CD4-positive, alpha-beta T cell treated with Interleukin-15 for 1 hour (primary cell): Measurements from ENCODE around the gene ANKMY1.
A peak's percentile ranks its signal among the peaks of the same experiment; 100 is the strongest.

ENCODE experiments used
- DNase-seq: peaks from one replicate; pipeline ENCODE4 v3.0.0-alpha.2; 2020

Gene ANKMY1

GRCh38 chr2:240467659-240468302 is 90.0 kb downstream of the ANKMY1 start:
- DNase-seq: no peak

GRCh38 chr2:240467149-240467642 is 90.6 kb downstream of the ANKMY1 start:
- no peak for DNase-seq

GRCh38 chr2:240466579-240467148 is 91.1 kb downstream of the ANKMY1 start:
- DNase-seq: peak; percentile 13

GRCh38 chr2:240465765-240466578 is 91.8 kb downstream of the ANKMY1 start:
- peak; percentile 10 for DNase-seq

- peak; percentile 13 for DNase-seq
Measured at GRCh38 chr2:240465268-240465764, 92.5 kb downstream of the ANKMY1 start.

- peak; percentile 14 for DNase-seq
Measured at GRCh38 chr2:240464514-240465241, 93.1 kb downstream of the ANKMY1 start.

- peak; percentile 13 for DNase-seq
Measured at GRCh38 chr2:240463866-240464481, 93.8 kb downstream of the ANKMY1 start.

- peak; percentile 10 for DNase-seq
Measured at GRCh38 chr2:240463274-240463865, 94.4 kb downstream of the ANKMY1 start.

- no peak for DNase-seq
Measured at GRCh38 chr2:240462707-240463273, 95.0 kb downstream of the ANKMY1 start.

- DNase-seq: no peak
Measured at GRCh38 chr2:240462073-240462706, 95.6 kb downstream of the ANKMY1 start.

- peak; percentile 11 for DNase-seq
Measured at GRCh38 chr2:240461471-240462072, 96.2 kb downstream of the ANKMY1 start.

GRCh38 chr2:240460781-240461431 is 96.9 kb downstream of the ANKMY1 start:
- peak; percentile 12 for DNase-seq

GRCh38 chr2:240460253-240460711 is 97.5 kb downstream of the ANKMY1 start:
- peak; percentile 13 for DNase-seq

GRCh38 chr2:240459401-240460252 is 98.2 kb downstream of the ANKMY1 start:
- DNase-seq: peak; percentile 14

GRCh38 chr2:240458900-240459391 is 98.8 kb downstream of the ANKMY1 start:
- no peak for DNase-seq

- DNase-seq: no peak
Measured at GRCh38 chr2:240458044-240458899, 99.5 kb downstream of the ANKMY1 start.

- no peak for DNase-seq
Measured at GRCh38 chr2:240457223-240458043, 100.4 kb downstream of the ANKMY1 start.
